HCT116 (cell line): ENCODE measurements around the gene APOA5. TPM values are rescaled to one million over a fixed set of nuclear protein-coding genes. Genes with fewer than 3 reads are reported as not detected.
A peak's percentile ranks its signal among the peaks of the same experiment; 100 is the strongest.

Source experiments
- ATAC-seq: fragments of 200-7000 bp; cut with Tn5 transposase; 2 replicates; pipeline ENCODE4 v1.9.1; 2020; ENCODE audit warnings: mild to moderate bottlenecking, moderate library complexity
- BruUV-seq: library from RNA; stranded (reverse); fragments of 400-500 nt; replicated peaks from 2 replicates; lab custom pipeline; 2021; lab: Mats Ljungman, UMichigan
- CTCF ChIA-PET: fragments of 300-600 bp; sonication (Branson Sonifier 250); formaldehyde crosslinking; loops from one replicate; lab custom pipeline; 2021; ENCODE audit warnings: antibody characterized with exemption; lab: Charles Lee
- POLR2A ChIA-PET: fragments of 300-600, 350-600 bp; sonication (Branson Sonifier 250); formaldehyde crosslinking; loops from one replicate; lab custom pipeline; 2021; ENCODE audit warnings: antibody characterized with exemption; lab: Charles Lee
- RAD21 ChIA-PET, 2 experiments: fragments of 300-600 bp; sonication (Branson Sonifier 250); formaldehyde crosslinking; loops; one replicate each; lab custom pipeline; 2023; ENCODE audit warnings: low total read pairs in 2 of 2; ENCODE audit not compliant: uncharacterized antibody in 2 of 2, unreplicated experiment in 2 of 2, low non-redundant PET in 1 of 2; lab: Charles Lee
- DNase-seq: peaks from one replicate; pipeline ENCODE4 v3.0.0-alpha.2; 2010; ENCODE audit warnings: low read depth, low spot score
- H2AFZ ChIP-seq: fragments of 200-600 bp; shearing (Covaris generic), sonication (generic); 2 replicates; pipeline ENCODE4 v1.6.1; 2017; ENCODE audit warnings: low read depth, mixed run types, mixed read lengths, antibody characterized with exemption, low read length; ENCODE audit not compliant: poor library complexity, severe bottlenecking
- H3K27ac ChIP-seq: 2 replicates; pipeline ENCODE4 v1.5.1; 2012; ENCODE audit warnings: low read depth, low read length
- H3K27me3 ChIP-seq: fragments of 200-600 bp; sonication (generic); 2 replicates; pipeline ENCODE4 v1.6.1; 2016; ENCODE audit warnings: mixed run types, low read length, mixed read lengths; ENCODE audit not compliant: insufficient read depth
- H3K36me3 ChIP-seq, 2 experiments: fragments of 200-500 bp in 1 of 2; fragments of 200-600 bp in 1 of 2; sonication (Bioruptor generic) in 1 of 2; sonication (generic) in 1 of 2; 2 replicates each; pipeline versions ENCODE4 v1.5.1 to v1.6.1; 2014 to 2016; ENCODE audit warnings: low read length in 2 of 2, inconsistent platforms in 1 of 2, mixed read lengths in 1 of 2, mixed run types in 1 of 2; ENCODE audit not compliant: insufficient read depth in 2 of 2, control insufficient read depth in 1 of 2
- H3K4me1 ChIP-seq, 2 experiments: fragments of 200-600 bp in 1 of 2; sonication (generic) in 1 of 2; 2 replicates each; pipeline versions ENCODE4 v1.5.1 to v1.6.1; 2012 to 2017; ENCODE audit warnings: low read length in 2 of 2, inconsistent platforms in 1 of 2, mild to moderate bottlenecking in 1 of 2, mixed read lengths in 1 of 2, mixed run types in 1 of 2, moderate library complexity in 1 of 2; ENCODE audit not compliant: insufficient read depth in 2 of 2, control insufficient read depth in 1 of 2
- H3K4me2 ChIP-seq: fragments of 200-600 bp; sonication (generic); 2 replicates; pipeline ENCODE4 v1.6.1; 2017; ENCODE audit warnings: mixed run types, low read length, mixed read lengths
- H3K4me3 ChIP-seq, 2 experiments: fragments of 200-600 bp in 1 of 2; sonication (generic) in 1 of 2; replicated peaks in 1 of 2; 2 replicates each; pipeline ENCODE4 v1.5.1; 2011 to 2016; ENCODE audit warnings: low read length in 2 of 2, control low read depth in 1 of 2, low read depth in 1 of 2, mild to moderate bottlenecking in 1 of 2, mixed read lengths in 1 of 2, mixed run types in 1 of 2
- H3K79me2 ChIP-seq: fragments of 200-600 bp; sonication (generic); 2 replicates; pipeline ENCODE4 v1.6.1; 2017; ENCODE audit warnings: mild to moderate bottlenecking, mixed run types, low read length, moderate library complexity, mixed read lengths; ENCODE audit not compliant: insufficient read depth
- H3K9ac ChIP-seq: fragments of 200-600 bp; sonication (generic); 2 replicates; pipeline ENCODE4 v1.6.1; 2016; ENCODE audit warnings: low read length, mixed read lengths
- H3K9me2 ChIP-seq: fragments of 200-600 bp; sonication (generic), shearing (Covaris generic); 2 replicates; pipeline ENCODE4 v1.6.1; 2017; ENCODE audit warnings: mixed run types, mild to moderate bottlenecking, moderate library complexity; ENCODE audit not compliant: insufficient read depth
- H3K9me3 ChIP-seq, 2 experiments: fragments of 200-500 bp in 1 of 2; fragments of 200-600 bp in 1 of 2; sonication (Bioruptor generic) in 1 of 2; sonication (generic) in 1 of 2; 2 replicates each; pipeline ENCODE4 v1.6.1; 2014 to 2017; ENCODE audit warnings: low read length in 2 of 2, mixed read lengths in 2 of 2, inconsistent platforms in 1 of 2, low read depth in 1 of 2, mild to moderate bottlenecking in 1 of 2, mixed run types in 1 of 2, moderate library complexity in 1 of 2; ENCODE audit not compliant: control insufficient read depth in 1 of 2, insufficient read depth in 1 of 2
- H4K20me1 ChIP-seq: fragments of 200-600 bp; sonication (generic), shearing (Covaris generic); 2 replicates; pipeline ENCODE4 v1.6.1; 2017; ENCODE audit warnings: mixed run types, mild to moderate bottlenecking, moderate library complexity; ENCODE audit not compliant: insufficient read depth
- ATF3 ChIP-seq: IDR thresholded peaks from 2 replicates; pipeline ENCODE4 v1.6.1; 2012
- CTCF ChIP-seq, 3 experiments: fragments of 200-600 bp in 1 of 3; sonication (generic) in 1 of 3; IDR thresholded peaks in 2 of 3; conservative IDR thresholded peaks in 1 of 3; 2 replicates each; pipeline ENCODE4 v1.5.1; 2012 to 2017; ENCODE audit warnings: low read depth in 2 of 3, low read length in 2 of 3, antibody characterized with exemption in 1 of 3, borderline replicate concordance in 1 of 3, control low read depth in 1 of 3, mild to moderate bottlenecking in 1 of 3, mixed read lengths in 1 of 3, mixed run types in 1 of 3, moderate library complexity in 1 of 3; ENCODE audit not compliant: insufficient read depth in 1 of 3
- ZFX ChIP-seq: fragments of 450-650 bp; IDR thresholded peaks from 2 replicates; pipeline ENCODE4 v1.6.1; 2017
- intact Hi-C: fragments of 100-400 bp; cut with micrococcal nuclease; formaldehyde crosslinking; loops from 2 replicates; pipeline ENCODE4 v1.10.0; 2022
- total RNA-seq: library from RNA; stranded (reverse); gene quantifications from one replicate; pipeline ENCODE4 v1.2.1, GENCODE V29; 2021; ENCODE audit not compliant: unreplicated experiment

The APOA5 gene
- total RNA-seq, 1 experiment from 2014 or later = 0.12 TPM

GRCh38 chr11:116840746-116841296 lies 49.1 kb upstream of the APOA5 start:
- H3K9ac ChIP-seq = no peak overlapping the region
- H3K4me1 ChIP-seq = peaks cover 3 to 8% of the 10 kb centered on the region in 2 experiments; a peak in 3 of 4 replicates
- no peaks in the 10 kb centered on the region for H4K20me1 ChIP-seq
- no peak for ATAC-seq
- intact Hi-C loops = no loop called here
- no peak overlapping the region for H3K4me2 ChIP-seq
- H3K4me3 ChIP-seq = no peak overlapping the region
- no peaks in the 10 kb centered on the region for H3K79me2 ChIP-seq
- POLR2A ChIA-PET = no interaction called here
- H3K27ac ChIP-seq = no peak overlapping the region
- no peaks in the 10 kb centered on the region for H3K9me3 ChIP-seq
- RAD21 ChIA-PET = no interaction called here
- no TSS peak for BruUV-seq
- H3K27me3 ChIP-seq = no peaks in the 10 kb centered on the region
- CTCF ChIA-PET = no interaction called here
- peaks cover 0 to 4% of the 10 kb centered on the region in 2 experiments; a peak in 1 of 4 replicates for H3K36me3 ChIP-seq
- H3K9me2 ChIP-seq = no peaks in the 10 kb centered on the region
- no peak overlapping the region for H2AFZ ChIP-seq
- no peak for TF ChIP-seq ATF3
- no peak for DNase-seq

GRCh38 chr11:116840224-116840745 lies 48.6 kb upstream of the APOA5 start:
- Histone ChIP-seq H3K4me2 (no peak overlapping the region), H3K9me2 (no peaks in the 10 kb centered on the region), H2AFZ (no peak overlapping the region), H3K79me2 (no peaks in the 10 kb centered on the region), H3K36me3 (peaks cover 0 to 4% of the 10 kb centered on the region in 2 experiments; a peak in 1 of 4 replicates), H4K20me1 (no peaks in the 10 kb centered on the region), H3K27me3 (no peaks in the 10 kb centered on the region), H3K9ac (no peak overlapping the region), H3K27ac (no peak overlapping the region), H3K9me3 (no peaks in the 10 kb centered on the region), H3K4me3 (no peak overlapping the region), H3K4me1 (peaks cover 8 to 13% of the 10 kb centered on the region in 2 experiments)
- BruUV-seq = no TSS peak
- ChIA-PET CTCF (no interaction called here), POLR2A (no interaction called here), RAD21 (no interaction called here)
- intact Hi-C loops = no loop called here
- no peak for TF ChIP-seq ZFX
- 0 out of 6 replicates have a peak, but pooled peaks of 2 of the 3 experiments have one; percentile 9 to 10 for TF ChIP-seq CTCF (IDR thresholded peaks at IDR 0.05 in 2 of 3, conservative IDR thresholded peaks at IDR 0.05 in 1 of 3; ENCODE audit: borderline replicate concordance in 1 of 3, insufficient read depth in 1 of 3, low read depth in 2 of 3, low read length in 2 of 3)
- ATAC-seq (no peak), DNase-seq (no peak)
